ENCODE results near the gene SART3.
"Not testable (repeated sequence)": the region's sequence is repeated elsewhere in the genome, so short reads cannot be mapped to it uniquely, and the experiment has no call there.

The SART3 gene

DNA sequence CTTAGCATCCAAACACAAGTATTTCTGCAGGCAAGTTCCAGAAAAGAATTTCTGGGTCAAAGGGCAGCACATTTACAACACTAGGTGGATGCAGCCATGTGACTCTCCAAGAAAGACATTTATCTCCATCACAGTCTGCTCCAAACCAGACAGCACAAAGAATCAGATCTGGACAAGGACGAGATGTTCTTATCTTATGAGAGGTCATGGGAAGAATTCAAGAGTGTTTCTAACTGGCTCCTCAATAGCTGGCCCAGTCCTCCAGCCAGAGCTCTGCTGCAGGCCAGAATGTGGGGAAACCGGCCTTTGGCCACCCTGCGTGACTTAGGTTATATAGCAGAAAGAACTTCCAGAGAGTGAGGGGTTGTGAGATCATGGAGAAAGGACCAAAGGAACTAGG, 19.6 kb upstream of the SART3 start:
- no peak for DNase-seq
- ATAC-seq, result no peak

DNA sequence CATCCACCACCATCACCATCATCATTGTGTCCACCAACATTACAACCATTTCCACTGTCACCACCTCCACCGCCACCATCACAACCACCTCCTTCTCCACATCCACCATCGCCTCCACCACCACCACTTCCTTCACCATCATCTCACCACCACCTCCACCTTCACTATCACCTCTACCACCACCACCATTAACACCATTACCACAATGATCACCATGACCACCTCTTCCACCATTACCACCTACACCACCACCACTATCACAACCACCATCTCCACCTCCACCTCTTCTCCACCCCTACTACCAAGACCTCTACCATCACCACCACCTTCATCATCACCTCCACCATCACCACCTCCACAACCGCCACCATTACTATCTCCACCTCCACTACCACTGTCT, 17.8 kb upstream of the SART3 start:
- DNase-seq (no peak), ATAC-seq (no peak)

DNA sequence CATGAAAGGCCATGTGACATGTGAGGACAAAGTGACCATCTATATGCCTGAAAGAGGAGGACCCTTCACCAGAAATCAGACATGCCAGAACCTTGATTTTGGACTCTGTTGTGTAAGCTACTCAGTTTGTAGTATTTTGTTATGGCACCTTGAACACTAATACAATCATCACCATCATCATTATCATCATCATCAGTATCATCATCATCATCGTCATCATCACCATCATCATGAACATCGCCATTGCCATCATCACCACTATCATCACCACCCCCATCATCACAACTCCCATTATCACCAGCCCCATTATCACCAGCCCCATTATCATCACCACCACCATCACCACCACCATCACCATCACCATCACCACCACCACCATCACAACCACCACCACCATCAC, 17.3 kb upstream of the SART3 start:
- ATAC-seq (no peak), DNase-seq (no peak)

DNA sequence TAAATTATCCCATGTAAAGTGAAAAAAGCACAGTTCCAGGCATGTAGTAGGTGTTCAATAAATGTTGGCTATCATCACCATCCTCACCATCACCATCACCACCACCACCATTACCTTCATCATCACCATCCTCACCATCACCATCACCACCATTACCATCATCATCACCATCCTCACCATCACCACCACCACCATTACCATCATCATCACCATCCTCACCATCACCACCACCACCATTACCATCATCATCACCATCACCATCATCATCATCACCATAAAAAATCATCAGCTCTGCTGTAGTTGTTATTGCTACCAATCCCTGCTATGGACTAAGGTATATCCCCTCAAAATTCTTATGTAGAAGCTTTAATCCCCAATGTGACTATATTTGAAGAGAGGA, 16.5 kb upstream of the SART3 start:
- ATAC-seq (no peak), DNase-seq (no peak)

DNA sequence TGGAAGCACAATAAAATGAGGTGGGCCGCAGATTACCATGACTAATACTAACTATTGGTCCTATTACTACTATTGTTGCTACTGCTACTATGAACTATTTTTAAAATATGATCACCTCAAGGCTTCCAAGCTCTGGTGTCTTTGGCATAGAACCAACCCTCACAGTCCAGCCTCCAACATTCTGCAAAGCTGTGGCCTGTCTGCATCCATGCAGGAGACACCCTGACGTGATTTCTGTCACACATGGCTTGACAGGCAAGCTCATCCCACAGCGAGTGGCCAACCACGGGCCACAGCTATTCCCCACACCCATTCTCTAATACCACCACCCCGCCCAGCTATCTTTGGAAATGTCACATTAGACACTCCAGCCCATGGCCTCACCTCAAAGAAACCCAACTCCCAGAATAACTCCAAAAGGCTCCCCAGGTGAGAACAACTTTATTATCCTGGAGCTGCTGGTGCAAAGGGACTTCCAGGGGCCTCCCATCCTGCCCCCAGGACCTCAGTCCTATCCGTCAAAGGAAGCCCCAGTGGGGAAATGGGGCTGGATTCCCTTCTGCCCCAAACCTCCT, 15.8 kb upstream of the SART3 start:
- ATAC-seq, result no peak
- no peak for DNase-seq

DNA sequence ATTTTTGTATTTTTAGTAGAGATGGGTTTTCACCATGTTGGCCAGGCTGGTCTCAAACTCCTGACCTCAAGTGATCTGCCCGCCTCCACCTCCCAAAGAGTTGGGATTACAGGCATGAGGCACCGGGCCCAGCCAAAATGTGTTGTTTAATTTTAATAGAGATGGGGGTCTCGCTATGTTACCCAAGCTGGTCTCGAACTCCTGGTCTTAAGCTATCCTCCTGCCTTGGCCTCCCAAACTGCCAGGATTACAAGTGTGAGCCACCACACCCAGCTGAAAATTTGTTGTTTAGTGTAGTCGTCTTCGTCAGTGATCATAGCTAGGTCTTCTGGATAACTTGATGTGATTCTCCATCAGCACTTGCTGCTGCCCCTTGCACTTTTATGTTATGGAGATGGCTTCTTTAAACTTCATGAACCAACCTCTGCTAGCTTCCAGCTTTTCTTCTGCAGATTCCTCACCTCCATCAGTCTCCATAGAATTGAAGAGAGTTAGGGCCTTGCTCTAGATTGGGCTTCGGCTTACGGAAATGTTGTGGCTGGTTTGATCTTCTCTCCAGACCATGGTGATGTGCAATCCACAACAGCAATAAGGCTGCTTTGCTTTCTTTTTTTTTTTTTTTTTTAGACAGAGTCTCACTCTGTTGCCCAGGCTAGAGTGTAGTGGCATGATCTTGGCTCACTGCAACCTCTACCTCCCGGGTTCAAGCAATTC, 14.4 kb upstream of the SART3 start:
- DNase-seq, result no peak
- no peak for ATAC-seq

DNA sequence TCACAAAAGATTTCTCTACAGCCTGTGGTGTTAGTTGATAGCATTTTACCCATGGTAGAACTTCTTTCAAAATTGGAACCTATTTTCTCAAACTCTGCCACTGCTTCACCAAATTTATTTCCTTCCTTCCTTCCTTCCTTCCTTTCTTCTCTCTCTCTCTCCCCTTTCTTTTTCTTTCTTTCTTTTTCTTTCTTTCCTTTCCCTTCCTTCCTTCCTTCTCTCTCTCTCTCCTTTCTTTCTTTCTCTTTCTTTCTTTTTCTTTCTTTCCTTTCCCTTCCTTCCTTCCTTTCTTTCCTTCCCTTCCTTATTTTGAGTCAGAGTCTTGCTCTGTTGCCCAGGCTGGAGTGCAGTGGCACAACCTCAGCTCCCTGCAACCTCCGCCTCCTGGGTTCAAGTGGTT, 13.3 kb upstream of the SART3 start:
- not testable (repeated sequence) for ATAC-seq, DNase-seq

DNA sequence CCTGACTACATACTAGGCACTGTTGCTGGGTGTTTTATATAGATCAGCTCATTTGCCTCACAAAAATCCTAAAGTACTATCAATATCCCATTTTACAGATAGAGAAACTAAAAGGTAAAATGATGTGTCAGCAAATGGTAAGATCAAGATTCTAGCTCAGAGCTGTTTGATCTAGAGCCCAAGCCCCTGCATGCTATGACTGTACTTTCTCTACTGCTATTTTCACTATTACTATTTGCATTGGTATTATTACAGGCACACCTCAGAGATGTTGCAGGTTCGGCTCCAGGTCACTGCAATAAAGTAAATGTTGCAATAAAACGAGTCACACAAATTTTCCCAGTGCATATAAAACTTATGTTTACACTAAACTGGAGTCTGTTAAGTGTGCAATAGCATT, 12.3 kb upstream of the SART3 start:
- no peak for DNase-seq
- peak; percentile 62 for ATAC-seq

DNA sequence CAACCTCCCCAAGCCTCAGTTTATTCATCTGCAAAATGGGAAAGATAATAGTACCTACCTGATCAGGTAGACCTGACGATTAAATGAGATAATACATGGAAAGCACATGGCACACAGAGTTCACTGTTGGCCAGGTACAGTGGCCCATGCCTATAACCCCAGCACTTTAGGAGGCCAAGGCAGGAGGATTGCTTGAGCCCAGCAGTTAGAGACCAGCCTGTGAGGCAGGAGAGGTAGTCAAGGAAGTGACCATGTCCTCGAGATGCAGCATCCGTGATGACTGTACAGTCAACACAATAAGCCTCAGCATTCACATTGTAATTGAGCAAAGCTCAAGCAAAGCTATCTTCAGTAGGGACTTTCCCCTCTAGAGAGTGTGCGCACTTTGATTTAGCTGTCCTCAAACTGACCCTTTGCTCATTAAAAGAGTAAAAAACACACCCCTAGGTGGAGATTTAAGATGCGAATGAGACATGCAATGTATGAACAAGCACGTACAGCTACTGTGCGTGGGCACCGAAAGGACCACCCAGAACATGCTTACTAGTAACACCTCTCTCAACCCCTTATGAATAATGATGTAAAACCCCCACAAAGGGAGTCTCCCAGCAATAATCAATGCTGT, 11.3 kb upstream of the SART3 start:
- ATAC-seq, result no peak
- no peak for DNase-seq

DNA sequence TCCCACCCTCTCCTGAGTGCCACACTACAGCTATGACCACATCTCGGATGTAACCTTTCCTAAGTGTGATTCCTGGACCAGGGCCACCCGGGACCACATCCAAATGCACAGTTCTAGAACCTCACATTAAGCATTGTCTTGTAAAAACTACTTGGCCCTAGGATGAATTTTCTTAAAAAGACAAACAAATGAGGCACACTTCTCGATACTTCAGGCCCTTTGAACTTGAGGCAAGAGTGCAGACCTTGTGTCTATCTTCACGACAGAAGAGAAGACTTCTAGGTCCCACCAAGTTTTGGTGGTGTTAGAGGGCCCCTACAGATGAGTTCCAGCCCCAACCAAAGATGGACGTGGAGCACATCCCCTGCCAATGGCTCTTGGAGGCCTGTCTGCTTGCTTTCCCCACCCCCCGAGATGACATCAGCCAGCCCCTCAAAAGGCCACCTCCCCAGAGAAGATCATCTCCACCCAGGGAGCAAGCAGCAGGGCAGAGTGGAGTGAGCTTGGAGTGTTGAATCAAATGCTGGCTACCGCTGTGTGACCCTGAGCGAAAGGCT, 10.7 kb upstream of the SART3 start:
- ATAC-seq, result no peak
- DNase-seq, result no peak

DNA sequence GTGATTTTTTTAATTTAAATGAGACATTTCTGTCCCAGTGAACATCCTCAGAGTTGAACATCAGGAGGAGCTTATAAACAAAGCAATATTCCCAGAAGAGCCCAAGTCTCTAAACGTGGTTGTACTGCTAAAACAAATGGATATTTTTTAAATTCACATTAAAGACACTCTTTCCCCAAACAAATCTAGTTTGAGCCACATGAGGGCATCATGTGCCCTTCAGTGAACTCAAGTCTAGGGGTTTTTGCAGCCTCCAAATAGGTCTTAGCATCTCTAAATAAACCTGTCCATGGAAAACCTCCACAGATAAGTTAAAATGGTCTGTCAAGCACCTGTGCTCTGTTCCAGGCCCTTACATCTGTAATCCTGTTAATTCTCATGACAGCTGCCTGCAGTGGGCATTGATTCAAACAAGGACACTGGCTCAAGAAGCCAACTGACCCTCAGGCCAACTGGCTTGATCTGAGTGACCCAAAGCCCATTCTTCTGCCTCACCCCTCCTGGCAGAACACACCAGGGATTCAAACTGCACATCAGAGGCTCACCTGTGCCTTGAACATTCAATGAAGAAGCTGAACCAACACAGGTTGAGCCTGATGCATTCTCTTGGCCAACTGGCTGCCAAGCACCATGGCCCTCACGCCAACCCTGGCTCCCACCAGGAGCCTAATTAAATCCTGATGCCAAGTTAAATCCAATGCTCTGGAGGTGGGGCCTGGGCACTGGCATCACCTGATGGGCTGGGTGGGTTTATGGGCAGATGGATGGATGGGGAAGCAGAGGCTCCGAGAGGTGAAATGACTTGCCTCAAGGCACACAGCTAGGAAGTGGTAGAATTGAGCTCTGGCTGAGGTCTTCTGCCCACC, 10.0 kb upstream of the SART3 start:
- no peak for DNase-seq
- ATAC-seq, result no peak

DNA sequence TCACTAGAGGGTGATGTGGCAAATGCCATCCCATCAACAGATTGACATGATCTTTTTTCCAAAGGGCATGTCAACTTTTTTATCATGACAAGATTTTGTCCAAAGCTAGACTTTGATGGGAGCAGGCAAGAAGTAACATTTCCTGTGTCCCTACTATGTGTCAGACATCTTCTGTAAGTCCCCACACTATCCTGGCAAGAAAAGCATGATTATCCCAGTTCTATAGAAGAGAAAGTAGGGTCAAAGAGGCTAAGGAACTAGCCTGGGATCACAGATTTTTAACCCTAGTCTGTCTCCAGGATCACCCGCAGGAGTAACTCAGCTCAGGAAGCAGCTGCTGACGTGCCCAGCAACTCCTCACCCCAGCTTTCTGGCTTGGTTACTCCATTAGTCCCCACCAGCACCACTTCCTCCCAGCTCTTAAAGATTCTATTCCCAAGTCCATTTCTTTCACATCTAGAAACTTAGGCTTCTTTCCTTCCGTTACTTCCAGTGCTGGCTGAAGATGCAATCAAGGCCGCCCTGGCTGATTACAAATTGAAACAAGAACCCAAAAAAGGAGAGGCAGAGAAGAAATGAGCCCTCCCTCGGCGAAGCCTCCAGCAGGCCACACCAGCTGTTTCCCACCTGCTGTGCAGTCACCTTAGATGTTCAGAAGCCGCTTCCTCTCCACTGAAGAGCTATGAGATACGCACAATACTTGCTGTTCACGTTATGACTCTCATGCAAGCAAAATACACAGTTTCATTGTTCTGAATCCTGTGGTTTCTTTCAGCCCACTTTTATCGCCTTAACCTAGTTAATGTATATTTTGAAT, 7.6 kb upstream of the SART3 start:
- peak; percentile 57 for DNase-seq
- peak; percentile 90 for ATAC-seq

DNA sequence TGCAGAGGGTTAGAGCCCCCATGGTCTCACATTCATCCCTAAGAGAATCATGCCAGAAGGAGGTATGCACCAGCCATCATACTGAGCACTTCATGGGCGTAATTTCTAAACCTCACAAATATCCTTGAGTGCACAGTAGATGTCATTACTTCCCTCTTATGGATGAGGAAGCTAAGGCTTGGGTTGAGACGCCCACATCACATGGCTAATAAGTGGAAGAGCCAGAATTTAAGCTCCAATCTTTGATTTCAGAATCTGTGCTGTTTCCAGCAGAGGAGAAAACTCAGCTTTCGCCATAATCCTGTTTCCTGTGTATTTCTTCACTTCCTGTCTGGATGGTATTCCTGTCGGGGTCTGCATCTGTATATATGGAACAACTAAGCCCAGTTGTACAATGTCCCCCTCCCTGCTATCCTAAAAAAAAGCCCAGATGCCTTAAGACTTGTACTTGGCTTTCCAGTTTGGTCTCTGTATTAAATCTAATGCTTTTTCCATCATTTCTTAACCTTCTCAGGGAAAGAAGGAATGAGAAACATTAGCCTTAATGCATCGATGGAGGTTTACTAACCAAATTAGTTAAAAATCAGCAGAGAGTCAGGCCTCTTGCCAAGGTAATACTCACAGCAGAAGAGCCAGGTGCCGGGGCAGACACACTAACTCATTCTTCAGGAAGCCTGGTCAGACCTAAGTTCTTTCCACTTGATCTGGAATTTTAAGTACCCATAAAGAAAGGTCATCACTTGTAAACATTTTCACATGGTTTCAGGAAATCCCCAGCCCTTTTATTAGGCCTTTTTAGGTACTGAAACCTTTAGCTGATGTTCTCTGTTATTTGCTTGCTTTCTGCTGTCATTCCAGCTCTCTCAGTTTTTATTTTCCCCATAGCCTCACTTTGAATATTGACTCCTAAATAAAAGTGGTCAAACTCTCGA, 6.7 kb upstream of the SART3 start:
- DNase-seq (no peak), ATAC-seq (no peak)

DNA sequence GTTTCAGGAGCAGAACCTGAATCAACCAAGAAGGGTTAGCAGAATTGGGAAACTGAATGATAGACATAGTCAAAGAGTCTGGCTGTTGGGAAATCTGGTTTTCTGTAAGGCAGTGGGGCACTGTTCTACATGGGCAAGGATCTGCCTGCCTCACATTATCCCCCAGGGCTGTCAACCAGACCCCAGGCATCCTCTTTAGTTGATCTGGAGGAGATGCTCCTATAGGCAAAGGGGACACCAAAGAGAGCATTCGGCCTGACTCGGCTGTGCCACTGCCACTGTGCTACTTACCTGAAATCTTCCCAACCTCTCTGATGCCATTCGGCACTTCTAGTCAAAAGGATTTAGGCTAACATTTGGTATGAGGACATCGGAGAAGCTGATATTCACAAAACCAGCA, 5.5 kb upstream of the SART3 start:
- no peak for DNase-seq

DNA sequence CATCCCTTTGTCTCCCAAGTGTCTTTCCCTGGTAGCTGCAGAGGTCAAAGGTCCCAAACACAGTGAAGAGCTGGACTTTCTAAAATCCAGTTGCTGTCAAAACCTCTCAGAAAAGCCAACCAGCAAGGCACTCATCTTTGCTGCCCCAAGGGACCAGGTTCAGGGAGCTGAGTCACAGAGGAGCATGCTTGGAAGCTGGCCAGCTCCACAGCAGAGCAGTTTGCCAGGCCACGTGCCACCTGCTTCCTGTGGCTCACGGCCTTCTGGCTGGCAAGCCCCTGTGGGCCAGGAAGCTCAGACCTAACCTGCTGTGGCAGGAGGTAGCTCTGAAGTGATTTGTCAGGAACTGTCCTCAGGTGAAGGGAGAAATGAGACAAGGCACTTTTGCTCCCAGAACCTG, 5.0 kb upstream of the SART3 start:
- DNase-seq (peak; percentile 71), ATAC-seq (no peak)

More for the DNA sequence above, 5.5 kb upstream of the SART3 start:
- ATAC-seq, result no peak

DNA sequence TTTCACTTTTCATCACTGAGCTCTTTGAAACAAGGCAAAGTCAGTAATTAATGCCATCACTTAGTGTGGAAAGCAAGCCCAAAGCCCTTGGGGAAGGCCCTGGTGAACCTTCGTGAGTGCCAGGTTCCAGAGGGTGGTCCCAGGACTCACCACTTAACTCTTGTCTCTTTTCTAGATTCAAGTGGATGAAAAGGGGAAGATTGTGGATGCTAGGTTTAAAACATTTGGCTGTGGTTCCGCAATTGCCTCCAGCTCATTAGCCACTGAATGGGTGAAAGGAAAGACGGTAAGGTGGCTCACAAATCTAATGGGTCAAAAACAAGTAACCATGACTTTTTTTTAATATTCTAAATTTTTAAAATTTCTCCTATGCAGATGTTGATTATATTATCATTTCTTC, 4.2 kb upstream of the SART3 start:
- no peak for DNase-seq

DNA sequence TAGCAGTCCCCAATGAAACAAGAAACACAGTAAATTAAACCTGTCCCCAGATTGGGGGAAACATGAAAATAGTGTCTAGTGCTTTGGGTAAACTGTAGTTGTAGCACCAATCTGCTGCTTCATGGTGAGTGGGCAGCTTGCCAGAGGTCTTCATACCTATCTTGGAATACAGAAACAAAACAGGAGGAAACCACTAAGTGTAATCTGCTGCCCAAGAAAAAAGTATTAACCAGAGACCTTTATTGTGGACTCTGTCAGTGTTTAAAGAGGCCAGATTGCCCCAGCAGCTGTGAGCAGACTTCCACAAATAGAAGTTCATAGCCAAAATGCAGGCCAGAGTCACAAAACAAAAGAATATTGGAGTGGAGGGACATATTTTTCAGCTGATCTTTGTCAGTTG, 3.8 kb upstream of the SART3 start:
- ATAC-seq (no peak), DNase-seq (no peak)

More for the DNA sequence above, 4.2 kb upstream of the SART3 start:
- ATAC-seq, result no peak

DNA sequence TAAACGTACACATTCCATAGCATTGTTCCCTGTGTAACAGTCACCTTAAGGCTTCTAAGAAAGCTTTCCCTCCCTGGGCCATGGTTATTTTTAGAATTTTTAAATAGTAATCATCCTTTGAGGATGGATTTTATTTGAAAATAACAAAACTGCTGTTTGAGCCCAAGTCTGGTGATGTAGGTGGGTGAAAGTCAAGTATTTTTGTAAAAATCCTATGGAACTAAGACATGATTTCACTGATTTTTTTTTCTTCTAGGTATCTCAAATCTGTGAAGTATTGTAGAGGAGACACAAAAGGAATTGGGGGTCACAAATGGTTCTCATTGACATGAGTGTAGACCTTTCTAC, 2.8 kb upstream of the SART3 start:
- no peak for ATAC-seq
- DNase-seq, result no peak

DNA sequence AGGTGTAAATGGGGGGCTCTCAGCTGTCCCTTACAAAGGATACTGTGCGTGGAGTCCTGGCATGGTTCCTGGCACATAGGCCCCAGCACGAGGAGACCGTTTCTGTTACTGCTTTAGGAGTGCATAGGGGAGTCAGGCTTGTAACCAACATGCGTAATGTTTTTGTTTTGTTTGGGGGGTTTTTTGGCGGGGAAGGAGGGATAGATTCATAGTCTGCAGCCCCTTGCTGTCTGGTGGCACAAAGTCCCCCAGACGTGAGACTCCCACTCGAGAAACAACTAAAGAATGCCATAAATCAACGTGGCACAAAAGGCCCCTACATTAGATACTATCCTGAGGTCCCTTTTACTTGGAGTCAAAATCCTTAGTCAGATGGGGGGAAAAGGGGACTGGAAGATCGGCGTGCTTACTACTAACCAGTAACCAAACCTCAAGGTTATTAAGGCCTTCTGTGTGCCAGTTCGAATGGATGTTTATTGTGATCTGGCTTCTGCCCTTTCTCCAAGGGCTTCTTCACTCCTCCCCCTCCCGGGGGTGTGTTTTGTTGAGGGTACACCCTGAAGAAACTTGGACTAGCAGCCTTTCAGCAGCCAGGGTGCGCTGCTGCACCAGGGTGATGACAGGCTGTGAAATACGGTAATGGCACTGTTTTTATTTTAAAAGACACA, 2.3 kb upstream of the SART3 start:
- peak; percentile 71 for ATAC-seq
- DNase-seq, result peak; percentile 87

Measured in stimulated activated naive CD8-positive, alpha-beta T cell treated with anti-CD3 and anti-CD28 coated beads, Interleukin-15, Interleukin-2, amounts not matched to agents 100 U/mL and 50 U/mL, for 24 hours (primary cell).